ENCODE results near the gene PCDHGB7. TPM values are rescaled to one million over a fixed set of nuclear protein-coding genes. Genes with fewer than 3 reads are reported as not detected.

Gene PCDHGB7
- total RNA-seq, 1 experiment from 2014 or later: 0.54 TPM

DNA sequence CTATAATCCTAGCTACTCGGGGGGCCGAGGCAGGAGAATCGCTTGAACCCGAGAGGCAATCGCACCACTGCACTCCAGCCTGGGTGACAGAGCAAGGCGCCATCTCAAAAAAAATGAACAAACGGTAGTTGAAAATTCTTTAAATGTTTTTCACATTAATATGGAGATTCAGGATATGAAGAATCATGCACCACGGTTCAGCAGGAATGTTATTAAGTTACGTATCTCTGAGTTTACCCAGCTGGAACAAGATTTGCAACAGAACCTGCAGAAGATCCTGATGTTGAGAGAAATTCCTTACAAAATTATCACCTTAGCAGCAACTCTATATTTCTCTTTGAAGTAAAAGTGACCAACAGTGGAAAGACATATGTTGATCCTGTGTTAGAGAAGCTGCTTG is 22.9 kb downstream of the PCDHGB7 start:
- no peaks in the 10 kb centered on the region for H3K79me2 ChIP-seq (ENCODE audit: insufficient read depth, low read length)
- BruUV-seq (replicated peaks): no TSS peak
- DNase-seq (ENCODE audit: low read depth, low spot score) (no peak), ATAC-seq (no peak)
- no peaks in the 10 kb centered on the region for H3K36me3 ChIP-seq (ENCODE audit: control insufficient read depth in 1 of 2, insufficient read depth in 2 of 2, low read length in 2 of 2)
- H3K27me3 ChIP-seq (ENCODE audit: insufficient read depth, low read length): no peaks in the 10 kb centered on the region
- no peaks in the 10 kb centered on the region for H3K4me1 ChIP-seq (ENCODE audit: control insufficient read depth in 1 of 2, insufficient read depth in 2 of 2, low read length in 2 of 2)
- TF ChIP-seq ZFX (IDR thresholded peaks at IDR 0.05) (no peak), RAD21 (IDR thresholded peaks at IDR 0.05; ENCODE audit: low read depth) (no peak), ZNF274 (IDR thresholded peaks at IDR 0.05; ENCODE audit: low read depth, low read length) (no peak), EZH2 (IDR thresholded peaks at IDR 0.05) (no peak), ELF1 (IDR thresholded peaks at IDR 0.05; ENCODE audit: borderline replicate concordance, low read depth) (no peak), JUND (IDR thresholded peaks at IDR 0.05) (no peak), EZH2phosphoT487 (IDR thresholded peaks at IDR 0.05; ENCODE audit: borderline replicate concordance) (no peak), CEBPB (IDR thresholded peaks at IDR 0.05; ENCODE audit: low read depth) (no peak), YY1 (IDR thresholded peaks at IDR 0.05; ENCODE audit: extremely low read depth, insufficient replicate concordance, low read depth, low read length) (no peak), CBX3 (IDR thresholded peaks at IDR 0.05; ENCODE audit: low read depth) (no peak), SRF (IDR thresholded peaks at IDR 0.05; ENCODE audit: low read depth) (no peak), POLR2AphosphoS5 (IDR thresholded peaks at IDR 0.05; ENCODE audit: low read depth, low read length) (no peak), EGR1 (IDR thresholded peaks at IDR 0.05; ENCODE audit: low read depth) (no peak)
- TF ChIP-seq, protein P1, sequence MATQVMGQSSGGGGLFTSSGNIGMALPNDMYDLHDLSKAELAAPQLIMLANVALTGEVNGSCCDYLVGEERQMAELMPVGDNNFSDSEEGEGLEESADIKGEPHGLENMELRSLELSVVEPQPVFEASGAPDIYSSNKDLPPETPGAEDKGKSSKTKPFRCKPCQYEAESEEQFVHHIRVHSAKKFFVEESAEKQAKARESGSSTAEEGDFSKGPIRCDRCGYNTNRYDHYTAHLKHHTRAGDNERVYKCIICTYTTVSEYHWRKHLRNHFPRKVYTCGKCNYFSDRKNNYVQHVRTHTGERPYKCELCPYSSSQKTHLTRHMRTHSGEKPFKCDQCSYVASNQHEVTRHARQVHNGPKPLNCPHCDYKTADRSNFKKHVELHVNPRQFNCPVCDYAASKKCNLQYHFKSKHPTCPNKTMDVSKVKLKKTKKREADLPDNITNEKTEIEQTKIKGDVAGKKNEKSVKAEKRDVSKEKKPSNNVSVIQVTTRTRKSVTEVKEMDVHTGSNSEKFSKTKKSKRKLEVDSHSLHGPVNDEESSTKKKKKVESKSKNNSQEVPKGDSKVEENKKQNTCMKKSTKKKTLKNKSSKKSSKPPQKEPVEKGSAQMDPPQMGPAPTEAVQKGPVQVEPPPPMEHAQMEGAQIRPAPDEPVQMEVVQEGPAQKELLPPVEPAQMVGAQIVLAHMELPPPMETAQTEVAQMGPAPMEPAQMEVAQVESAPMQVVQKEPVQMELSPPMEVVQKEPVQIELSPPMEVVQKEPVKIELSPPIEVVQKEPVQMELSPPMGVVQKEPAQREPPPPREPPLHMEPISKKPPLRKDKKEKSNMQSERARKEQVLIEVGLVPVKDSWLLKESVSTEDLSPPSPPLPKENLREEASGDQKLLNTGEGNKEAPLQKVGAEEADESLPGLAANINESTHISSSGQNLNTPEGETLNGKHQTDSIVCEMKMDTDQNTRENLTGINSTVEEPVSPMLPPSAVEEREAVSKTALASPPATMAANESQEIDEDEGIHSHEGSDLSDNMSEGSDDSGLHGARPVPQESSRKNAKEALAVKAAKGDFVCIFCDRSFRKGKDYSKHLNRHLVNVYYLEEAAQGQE (IDR thresholded peaks at IDR 0.05; ENCODE audit: low read depth): no peak
- TF ChIP-seq, protein P2, sequence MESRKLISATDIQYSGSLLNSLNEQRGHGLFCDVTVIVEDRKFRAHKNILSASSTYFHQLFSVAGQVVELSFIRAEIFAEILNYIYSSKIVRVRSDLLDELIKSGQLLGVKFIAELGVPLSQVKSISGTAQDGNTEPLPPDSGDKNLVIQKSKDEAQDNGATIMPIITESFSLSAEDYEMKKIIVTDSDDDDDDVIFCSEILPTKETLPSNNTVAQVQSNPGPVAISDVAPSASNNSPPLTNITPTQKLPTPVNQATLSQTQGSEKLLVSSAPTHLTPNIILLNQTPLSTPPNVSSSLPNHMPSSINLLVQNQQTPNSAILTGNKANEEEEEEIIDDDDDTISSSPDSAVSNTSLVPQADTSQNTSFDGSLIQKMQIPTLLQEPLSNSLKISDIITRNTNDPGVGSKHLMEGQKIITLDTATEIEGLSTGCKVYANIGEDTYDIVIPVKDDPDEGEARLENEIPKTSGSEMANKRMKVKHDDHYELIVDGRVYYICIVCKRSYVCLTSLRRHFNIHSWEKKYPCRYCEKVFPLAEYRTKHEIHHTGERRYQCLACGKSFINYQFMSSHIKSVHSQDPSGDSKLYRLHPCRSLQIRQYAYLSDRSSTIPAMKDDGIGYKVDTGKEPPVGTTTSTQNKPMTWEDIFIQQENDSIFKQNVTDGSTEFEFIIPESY (IDR thresholded peaks at IDR 0.05; ENCODE audit: extremely low read depth, insufficient replicate concordance, low read length): no peak
- TF ChIP-seq, protein P3, sequence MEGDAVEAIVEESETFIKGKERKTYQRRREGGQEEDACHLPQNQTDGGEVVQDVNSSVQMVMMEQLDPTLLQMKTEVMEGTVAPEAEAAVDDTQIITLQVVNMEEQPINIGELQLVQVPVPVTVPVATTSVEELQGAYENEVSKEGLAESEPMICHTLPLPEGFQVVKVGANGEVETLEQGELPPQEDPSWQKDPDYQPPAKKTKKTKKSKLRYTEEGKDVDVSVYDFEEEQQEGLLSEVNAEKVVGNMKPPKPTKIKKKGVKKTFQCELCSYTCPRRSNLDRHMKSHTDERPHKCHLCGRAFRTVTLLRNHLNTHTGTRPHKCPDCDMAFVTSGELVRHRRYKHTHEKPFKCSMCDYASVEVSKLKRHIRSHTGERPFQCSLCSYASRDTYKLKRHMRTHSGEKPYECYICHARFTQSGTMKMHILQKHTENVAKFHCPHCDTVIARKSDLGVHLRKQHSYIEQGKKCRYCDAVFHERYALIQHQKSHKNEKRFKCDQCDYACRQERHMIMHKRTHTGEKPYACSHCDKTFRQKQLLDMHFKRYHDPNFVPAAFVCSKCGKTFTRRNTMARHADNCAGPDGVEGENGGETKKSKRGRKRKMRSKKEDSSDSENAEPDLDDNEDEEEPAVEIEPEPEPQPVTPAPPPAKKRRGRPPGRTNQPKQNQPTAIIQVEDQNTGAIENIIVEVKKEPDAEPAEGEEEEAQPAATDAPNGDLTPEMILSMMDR (IDR thresholded peaks at IDR 0.05 in 2 of 3, conservative IDR thresholded peaks at IDR 0.05 in 1 of 3; ENCODE audit: borderline replicate concordance in 1 of 3, insufficient read depth in 1 of 3, low read depth in 2 of 3, low read length in 2 of 3): no peak
- no peak overlapping the region for H2AFZ ChIP-seq (ENCODE audit: low read depth, low read length, poor library complexity, severe bottlenecking)
- H3K9ac ChIP-seq (ENCODE audit: low read length): no peak overlapping the region
- H4K20me1 ChIP-seq (ENCODE audit: insufficient read depth): no peaks in the 10 kb centered on the region
- H3K4me3 ChIP-seq (replicated peaks in 1 of 2; ENCODE audit: low read depth in 1 of 2, low read length in 2 of 2): no peak overlapping the region
- no peak overlapping the region for H3K27ac ChIP-seq (ENCODE audit: low read depth, low read length)
- CTCF ChIA-PET: no interaction called here
- H3K9me2 ChIP-seq (ENCODE audit: insufficient read depth): no peaks in the 10 kb centered on the region
- H3K4me2 ChIP-seq (ENCODE audit: low read length): no peak overlapping the region
- intact Hi-C loops (cut with micrococcal nuclease): no loop called here
- H3K9me3 ChIP-seq (ENCODE audit: control insufficient read depth in 1 of 2, insufficient read depth in 1 of 2, low read depth in 1 of 2, low read length in 2 of 2): no peaks in the 10 kb centered on the region
- RAD21 ChIA-PET (ENCODE audit: low non-redundant PET in 1 of 2, low total read pairs in 2 of 2, uncharacterized antibody in 2 of 2, unreplicated experiment in 2 of 2): no interaction called here
- POLR2A ChIA-PET: no interaction called here
